CD14-positive monocyte (primary cell): ENCODE data around the gene KLHL22. TPM values are rescaled to one million over a fixed set of nuclear protein-coding genes. Genes with fewer than 3 reads are reported as not detected.
"Not testable (repeated sequence)": the region's sequence is repeated elsewhere in the genome, so short reads cannot be mapped to it uniquely, and the experiment has no call there.

ENCODE experiments used
- DNase-seq, 3 donors: peaks; one replicate each; pipeline ENCODE4 v3.0.0-alpha.2; 2011 to 2022
- H2AFZ ChIP-seq: 2 replicates; pipeline ENCODE4 v1.6.0; 2012; ENCODE audit warnings: mild to moderate bottlenecking, low read depth, low read length, inconsistent platforms; ENCODE audit not compliant: insufficient read depth, poor library complexity, severe bottlenecking
- H3K27ac ChIP-seq, 2 donors: 1 replicate in 1 of 2; 2 replicates in 1 of 2; pipeline ENCODE4 v1.5.1; 2012 to 2013; ENCODE audit warnings: low read length in 2 of 2, control low read depth in 1 of 2, inconsistent platforms in 1 of 2, low read depth in 1 of 2, mild to moderate bottlenecking in 1 of 2
- H3K27me3 ChIP-seq, 2 donors: one replicate each; pipeline versions ENCODE4 v1.6.0 to v1.6.1; 2011 to 2013; ENCODE audit warnings: low read length in 2 of 2; ENCODE audit not compliant: control insufficient read depth in 2 of 2, insufficient read depth in 2 of 2
- H3K36me3 ChIP-seq, 2 donors: replicated peaks in 1 of 2; 1 replicate in 1 of 2; 2 replicates in 1 of 2; pipeline versions ENCODE4 v1.5.1 to v1.6.1; 2012 to 2013; ENCODE audit warnings: low read length in 2 of 2, control low read depth in 1 of 2, inconsistent platforms in 1 of 2, mild to moderate bottlenecking in 1 of 2; ENCODE audit not compliant: insufficient read depth in 2 of 2, control insufficient read depth in 1 of 2
- H3K4me1 ChIP-seq, 2 donors: 1 replicate in 1 of 2; 2 replicates in 1 of 2; pipeline versions ENCODE4 v1.5.1 to v1.6.1; 2012 to 2013; ENCODE audit warnings: low read length in 2 of 2, control low read depth in 1 of 2, inconsistent platforms in 1 of 2, mild to moderate bottlenecking in 1 of 2, moderate library complexity in 1 of 2; ENCODE audit not compliant: insufficient read depth in 2 of 2, control insufficient read depth in 1 of 2
- H3K4me2 ChIP-seq: replicated peaks from 2 replicates; pipeline ENCODE3; 2012; ENCODE audit warnings: low read length, moderate library complexity, mild to moderate bottlenecking; ENCODE audit not compliant: poor library complexity, severe bottlenecking; ENCODE audit errors: extremely low read depth
- H3K4me3 ChIP-seq, 3 experiments: fragments of 200-600 bp in 1 of 3; sonication (generic) in 1 of 3; replicated peaks in 1 of 3; 1 replicate in 2 of 3; 2 replicates in 1 of 3; pipeline ENCODE4 v1.5.1; 2011 to 2013; ENCODE audit warnings: low read length in 3 of 3, mild to moderate bottlenecking in 3 of 3, control low read depth in 2 of 3, low read depth in 2 of 3, inconsistent platforms in 1 of 3, moderate library complexity in 1 of 3
- H3K79me2 ChIP-seq: 2 replicates; pipeline ENCODE4 v1.6.0; 2012; ENCODE audit warnings: mild to moderate bottlenecking, control low read depth, inconsistent platforms, low read length, moderate library complexity; ENCODE audit not compliant: insufficient read depth
- H3K9ac ChIP-seq: 2 replicates; pipeline ENCODE4 v1.6.0; 2017; ENCODE audit warnings: low read length, mild to moderate bottlenecking; ENCODE audit not compliant: insufficient read depth, poor library complexity, severe bottlenecking
- H3K9me3 ChIP-seq, 2 donors: replicated peaks in 1 of 2; 1 replicate in 1 of 2; 2 replicates in 1 of 2; pipeline versions ENCODE4 v1.5.1 to v1.6.1; 2012 to 2013; ENCODE audit warnings: low read length in 2 of 2, control low read depth in 1 of 2; ENCODE audit not compliant: control insufficient read depth in 1 of 2, insufficient read depth in 1 of 2
- H4K20me1 ChIP-seq: 2 replicates; pipeline ENCODE4 v1.6.0; 2012; ENCODE audit warnings: mild to moderate bottlenecking, low read length, control low read depth, moderate library complexity; ENCODE audit not compliant: insufficient read depth
- H3K27ac Mint-ChIP-seq, 7 donors: one replicate each; pipeline ENCODE4 v1.8.0; 2020; ENCODE audit warnings: mild to moderate bottlenecking in 7 of 7, mixed read lengths in 7 of 7, moderate library complexity in 6 of 7, inconsistent platforms in 2 of 7
- H3K27me3 Mint-ChIP-seq, 3 donors: one replicate each; pipeline ENCODE4 v1.8.0; 2021 to 2022; ENCODE audit warnings: low read depth in 3 of 3, mild to moderate bottlenecking in 3 of 3, mixed read lengths in 3 of 3, moderate library complexity in 3 of 3, inconsistent platforms in 1 of 3
- H3K36me3 Mint-ChIP-seq, 2 donors: one replicate each; pipeline ENCODE4 v1.8.0; 2020; ENCODE audit warnings: mixed read lengths in 2 of 2, inconsistent platforms in 1 of 2, mild to moderate bottlenecking in 1 of 2
- H3K4me1 Mint-ChIP-seq: one replicate; pipeline ENCODE4 v1.8.0; 2020; ENCODE audit warnings: mild to moderate bottlenecking, mixed read lengths
- H3K4me3 Mint-ChIP-seq, 2 donors: one replicate each; pipeline ENCODE4 v1.8.0; 2020; ENCODE audit warnings: mild to moderate bottlenecking in 2 of 2, mixed read lengths in 2 of 2, moderate library complexity in 1 of 2
- H3K9me3 Mint-ChIP-seq, 7 donors: one replicate each; pipeline ENCODE4 v1.8.0; 2020 to 2022; ENCODE audit warnings: mixed read lengths in 7 of 7, mild to moderate bottlenecking in 6 of 7, moderate library complexity in 6 of 7, inconsistent platforms in 2 of 7
- WGBS: methylation state at CpG from one replicate; pipeline ENCODE4 v1.1.5; 2013; ENCODE audit warnings: missing lambda C conversion rate; ENCODE audit not compliant: insufficient coverage; 5-methylcytosine and 5-hydroxymethylcytosine counted together
- intact Hi-C, 2 donors: fragments of 100-400 bp; cut with micrococcal nuclease; formaldehyde crosslinking; loops; one replicate each; pipeline versions ENCODE4 v1.15.0 to v1.15.1; 2023
- polyA plus RNA-seq, 3 donors: library from polyadenylated mRNA; depleted of rRNA in 1 of 3; unstranded in 2 of 3; stranded (reverse) in 1 of 3; fragments of 300-500 nt in 2 of 3; fragments of >200 nt in 1 of 3; fragmentation: Illumina TruSeq in 2 of 3; gene quantifications; 1 replicate in 2 of 3; 2 replicates in 1 of 3; pipeline ENCODE4 v1.2.3, GENCODE V29; 2012 to 2021
- TF ChIP-seq, protein P1 (sequence below): fragments of 200-600 bp; IDR thresholded peaks from one replicate; pipeline ENCODE4 v1.8.0; 2022; ENCODE audit warnings: antibody characterized with exemption, mild to moderate bottlenecking

KLHL22 gene
- polyA plus RNA-seq, 3 donors: 7.8 to 15.6 (median 9.2) TPM

GRCh38 chr22:20451920-20452319 is 43.7 kb downstream of the KLHL22 start:
- no peak overlapping the region for H3K27ac Mint-ChIP-seq
- intact Hi-C loops: no loop called here

GRCh38 chr22:20451129-20451778 is 44.3 kb downstream of the KLHL22 start:
- H3K27ac Mint-ChIP-seq, H4K20me1 ChIP-seq, DNase-seq, H3K9me3 ChIP-seq, H2AFZ ChIP-seq, H3K27me3 Mint-ChIP-seq, H3K4me3 Mint-ChIP-seq, H3K9me3 Mint-ChIP-seq, intact Hi-C loops, H3K79me2 ChIP-seq, H3K27me3 ChIP-seq, H3K9ac ChIP-seq, H3K4me3 ChIP-seq, H3K27ac ChIP-seq, H3K4me2 ChIP-seq: not testable (repeated sequence)
- Mint-ChIP-seq H3K4me1 (peaks cover 21% of the 10 kb centered on the region), H3K36me3 (peaks cover 40 to 45% of the 10 kb centered on the region in 2 donors)
- Histone ChIP-seq H3K4me1 (peaks cover 25% of the 10 kb centered on the region in 2 donors), H3K36me3 (peaks cover 3 to 35% of the 10 kb centered on the region in 2 donors)
- 98% methylated on average over 5 of the region's 15 CpGs for WGBS

More at GRCh38 chr22:20451920-20452319, 43.7 kb downstream of the KLHL22 start:
- no peak for DNase-seq
- H3K36me3 ChIP-seq: peaks cover 3 to 33% of the 10 kb centered on the region in 2 donors
- H3K79me2 ChIP-seq: no peaks in the 10 kb centered on the region
- no peaks in the 10 kb centered on the region for H4K20me1 ChIP-seq
- no peaks in the 10 kb centered on the region for H3K9me3 ChIP-seq
- WGBS: no CpG with 5 or more reads among the region's 2 CpGs
- no peaks in the 10 kb centered on the region for H3K27me3 ChIP-seq
- no peak overlapping the region for H3K4me3 ChIP-seq
- Mint-ChIP-seq H3K4me1 (peaks cover 24% of the 10 kb centered on the region), H3K9me3 (no peaks in the 10 kb centered on the region), H3K27me3 (no peaks in the 10 kb centered on the region), H3K36me3 (peaks cover 38% of the 10 kb centered on the region in 2 donors), H3K4me3 (no peak overlapping the region)
- H3K4me2 ChIP-seq: no peak overlapping the region
- H3K9ac ChIP-seq: no peak overlapping the region
- TF ChIP-seq, protein P1, sequence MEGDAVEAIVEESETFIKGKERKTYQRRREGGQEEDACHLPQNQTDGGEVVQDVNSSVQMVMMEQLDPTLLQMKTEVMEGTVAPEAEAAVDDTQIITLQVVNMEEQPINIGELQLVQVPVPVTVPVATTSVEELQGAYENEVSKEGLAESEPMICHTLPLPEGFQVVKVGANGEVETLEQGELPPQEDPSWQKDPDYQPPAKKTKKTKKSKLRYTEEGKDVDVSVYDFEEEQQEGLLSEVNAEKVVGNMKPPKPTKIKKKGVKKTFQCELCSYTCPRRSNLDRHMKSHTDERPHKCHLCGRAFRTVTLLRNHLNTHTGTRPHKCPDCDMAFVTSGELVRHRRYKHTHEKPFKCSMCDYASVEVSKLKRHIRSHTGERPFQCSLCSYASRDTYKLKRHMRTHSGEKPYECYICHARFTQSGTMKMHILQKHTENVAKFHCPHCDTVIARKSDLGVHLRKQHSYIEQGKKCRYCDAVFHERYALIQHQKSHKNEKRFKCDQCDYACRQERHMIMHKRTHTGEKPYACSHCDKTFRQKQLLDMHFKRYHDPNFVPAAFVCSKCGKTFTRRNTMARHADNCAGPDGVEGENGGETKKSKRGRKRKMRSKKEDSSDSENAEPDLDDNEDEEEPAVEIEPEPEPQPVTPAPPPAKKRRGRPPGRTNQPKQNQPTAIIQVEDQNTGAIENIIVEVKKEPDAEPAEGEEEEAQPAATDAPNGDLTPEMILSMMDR: no peak
- H3K4me1 ChIP-seq: peaks cover 25 to 29% of the 10 kb centered on the region in 2 donors
- H3K27ac ChIP-seq: no peak overlapping the region
- H2AFZ ChIP-seq: no peak overlapping the region
